ENCODE data around the gene SGSM2.

Gene SGSM2

DNA sequence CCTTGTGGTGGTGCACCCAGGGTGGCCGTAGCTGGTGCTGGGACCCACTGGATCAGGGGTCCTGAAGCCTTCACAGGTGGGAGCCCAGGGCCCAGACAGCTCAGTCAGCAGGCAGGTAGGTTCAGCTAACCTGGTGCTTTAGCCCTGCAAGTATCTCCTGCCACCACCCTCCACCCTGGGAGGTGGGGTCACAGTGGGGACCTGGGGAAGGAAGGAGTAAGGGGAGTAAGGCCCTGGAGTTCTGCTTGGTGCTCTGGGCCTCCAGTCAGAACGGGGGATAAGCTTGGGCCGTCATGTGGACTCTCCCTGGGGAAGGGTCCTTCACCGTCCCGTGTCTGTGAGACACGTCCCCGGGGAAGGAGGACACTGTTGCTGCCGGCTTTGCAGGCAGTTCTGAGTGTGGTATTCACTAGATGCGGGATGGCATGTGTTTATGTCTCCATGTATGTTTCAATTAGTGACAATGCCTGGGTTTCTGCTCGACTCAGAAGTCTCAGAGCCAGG lies 20.7 kb downstream of the SGSM2 start:
- TF ChIP-seq TAF1 (IDR thresholded peaks at IDR 0.05; ENCODE audit: borderline replicate concordance, insufficient read depth, low read length), result no peak
- TF ChIP-seq FOXP2 (optimal IDR thresholded peaks at IDR 0.05; ENCODE audit: borderline replicate concordance, extremely low read depth, extremely low read length, insufficient read depth), result no peak
- TF ChIP-seq SIN3A (IDR thresholded peaks at IDR 0.05; ENCODE audit: borderline replicate concordance, insufficient read depth, low read length), result no peak
- TF ChIP-seq, protein P1, sequence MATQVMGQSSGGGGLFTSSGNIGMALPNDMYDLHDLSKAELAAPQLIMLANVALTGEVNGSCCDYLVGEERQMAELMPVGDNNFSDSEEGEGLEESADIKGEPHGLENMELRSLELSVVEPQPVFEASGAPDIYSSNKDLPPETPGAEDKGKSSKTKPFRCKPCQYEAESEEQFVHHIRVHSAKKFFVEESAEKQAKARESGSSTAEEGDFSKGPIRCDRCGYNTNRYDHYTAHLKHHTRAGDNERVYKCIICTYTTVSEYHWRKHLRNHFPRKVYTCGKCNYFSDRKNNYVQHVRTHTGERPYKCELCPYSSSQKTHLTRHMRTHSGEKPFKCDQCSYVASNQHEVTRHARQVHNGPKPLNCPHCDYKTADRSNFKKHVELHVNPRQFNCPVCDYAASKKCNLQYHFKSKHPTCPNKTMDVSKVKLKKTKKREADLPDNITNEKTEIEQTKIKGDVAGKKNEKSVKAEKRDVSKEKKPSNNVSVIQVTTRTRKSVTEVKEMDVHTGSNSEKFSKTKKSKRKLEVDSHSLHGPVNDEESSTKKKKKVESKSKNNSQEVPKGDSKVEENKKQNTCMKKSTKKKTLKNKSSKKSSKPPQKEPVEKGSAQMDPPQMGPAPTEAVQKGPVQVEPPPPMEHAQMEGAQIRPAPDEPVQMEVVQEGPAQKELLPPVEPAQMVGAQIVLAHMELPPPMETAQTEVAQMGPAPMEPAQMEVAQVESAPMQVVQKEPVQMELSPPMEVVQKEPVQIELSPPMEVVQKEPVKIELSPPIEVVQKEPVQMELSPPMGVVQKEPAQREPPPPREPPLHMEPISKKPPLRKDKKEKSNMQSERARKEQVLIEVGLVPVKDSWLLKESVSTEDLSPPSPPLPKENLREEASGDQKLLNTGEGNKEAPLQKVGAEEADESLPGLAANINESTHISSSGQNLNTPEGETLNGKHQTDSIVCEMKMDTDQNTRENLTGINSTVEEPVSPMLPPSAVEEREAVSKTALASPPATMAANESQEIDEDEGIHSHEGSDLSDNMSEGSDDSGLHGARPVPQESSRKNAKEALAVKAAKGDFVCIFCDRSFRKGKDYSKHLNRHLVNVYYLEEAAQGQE (IDR thresholded peaks at IDR 0.05; ENCODE audit: insufficient read depth in 1 of 2, low read depth in 2 of 2, low read length in 2 of 2), result no peak
- TF ChIP-seq POLR2AphosphoS5 (IDR thresholded peaks at IDR 0.05; ENCODE audit: low read depth, low read length), result no peak

DNA sequence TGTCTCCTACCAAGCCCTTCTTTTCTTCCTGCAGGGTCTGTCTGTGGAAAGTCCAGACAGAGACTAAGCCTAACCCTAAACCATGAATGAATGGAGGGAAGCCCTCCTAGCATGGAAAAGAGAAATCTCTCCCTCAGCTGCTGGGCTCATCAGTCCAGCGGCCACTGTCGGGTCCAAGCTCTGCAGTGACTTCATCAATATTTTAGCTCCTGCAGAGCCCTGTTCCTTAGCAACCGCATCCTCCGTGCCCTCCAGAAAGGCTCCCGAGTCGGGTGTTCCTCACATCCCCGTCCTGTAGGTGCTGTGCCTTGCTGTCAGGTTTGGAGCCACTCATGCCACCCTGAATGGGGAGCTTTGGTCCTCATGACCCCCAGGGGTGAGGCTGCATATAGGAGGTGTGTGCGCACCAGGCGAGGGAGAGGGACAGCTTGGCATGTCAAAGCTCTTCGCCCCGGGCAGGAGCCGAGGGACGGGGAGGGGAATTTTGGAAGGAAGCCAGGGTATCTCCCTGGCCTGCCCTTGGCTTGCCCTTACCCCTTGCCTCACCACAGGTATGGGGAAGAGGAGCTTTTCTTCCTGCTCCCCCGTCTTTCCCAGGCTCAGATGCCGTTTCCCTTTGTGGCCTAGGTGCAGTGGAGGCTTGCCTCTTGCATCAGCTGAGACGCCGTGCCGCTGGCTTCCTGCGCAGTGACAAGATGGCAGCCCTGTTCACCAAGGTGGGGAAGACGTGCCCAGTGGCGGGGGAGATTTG lies 23.9 kb downstream of the SGSM2 start:
- TF ChIP-seq POLR2AphosphoS5 (IDR thresholded peaks at IDR 0.05; ENCODE audit: low read depth, low read length), result no peak
- TF ChIP-seq FOXP2 (optimal IDR thresholded peaks at IDR 0.05; ENCODE audit: borderline replicate concordance, extremely low read depth, extremely low read length, insufficient read depth), result no peak
- no peak for TF ChIP-seq SIN3A (IDR thresholded peaks at IDR 0.05; ENCODE audit: borderline replicate concordance, insufficient read depth, low read length)
- no peak for TF ChIP-seq TAF1 (IDR thresholded peaks at IDR 0.05; ENCODE audit: borderline replicate concordance, insufficient read depth, low read length)
- TF ChIP-seq, protein P1 (IDR thresholded peaks at IDR 0.05; ENCODE audit: insufficient read depth in 1 of 2, low read depth in 2 of 2, low read length in 2 of 2), result no peak

DNA sequence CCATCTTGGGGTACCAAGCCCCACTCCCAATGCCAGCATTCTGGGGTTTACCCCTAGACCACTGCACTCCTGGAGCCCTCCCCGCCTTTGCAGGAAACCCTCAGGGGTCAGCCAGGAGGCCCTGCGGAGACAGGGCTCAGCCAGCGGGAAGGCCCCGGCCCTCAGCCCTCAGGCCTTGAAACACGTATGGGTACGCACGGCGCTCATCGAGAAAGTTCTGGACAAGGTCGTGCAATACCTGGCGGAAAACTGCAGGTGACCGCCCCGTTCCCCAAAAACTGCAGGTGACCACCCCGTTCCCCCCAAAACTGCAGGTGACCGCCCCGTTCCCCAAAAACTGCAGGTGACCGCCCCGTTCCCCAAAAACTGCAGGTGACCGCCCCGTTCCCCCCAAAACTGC lies 24.7 kb downstream of the SGSM2 start:
- no peak for TF ChIP-seq FOXP2 (optimal IDR thresholded peaks at IDR 0.05; ENCODE audit: borderline replicate concordance, extremely low read depth, extremely low read length, insufficient read depth)
- TF ChIP-seq, protein P1 (IDR thresholded peaks at IDR 0.05; ENCODE audit: insufficient read depth in 1 of 2, low read depth in 2 of 2, low read length in 2 of 2), result no peak
- no peak for TF ChIP-seq TAF1 (IDR thresholded peaks at IDR 0.05; ENCODE audit: borderline replicate concordance, insufficient read depth, low read length)
- no peak for TF ChIP-seq SIN3A (IDR thresholded peaks at IDR 0.05; ENCODE audit: borderline replicate concordance, insufficient read depth, low read length)
- TF ChIP-seq POLR2AphosphoS5 (IDR thresholded peaks at IDR 0.05; ENCODE audit: low read depth, low read length), result no peak

DNA sequence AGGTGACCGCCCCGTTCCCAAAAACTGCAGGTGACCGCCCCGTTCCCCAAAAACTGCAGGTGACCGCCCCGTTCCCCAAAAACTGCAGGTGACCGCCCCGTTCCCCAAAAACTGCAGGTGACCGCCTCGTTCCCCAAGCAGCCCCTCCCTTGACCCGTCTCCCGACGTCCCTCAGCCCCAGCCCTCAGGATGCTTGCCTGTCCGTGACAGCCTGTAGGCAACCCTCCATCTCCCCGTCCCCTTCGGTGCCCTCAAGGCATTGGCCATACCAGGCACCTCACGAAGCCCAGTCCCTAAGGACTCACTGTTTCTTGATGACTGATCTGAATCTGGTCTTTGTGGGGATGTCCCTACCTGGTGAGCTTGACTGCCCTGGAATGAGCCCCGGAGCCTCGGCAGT lies 25.1 kb downstream of the SGSM2 start:
- TF ChIP-seq, protein P1 (IDR thresholded peaks at IDR 0.05; ENCODE audit: insufficient read depth in 1 of 2, low read depth in 2 of 2, low read length in 2 of 2), result no peak
- TF ChIP-seq POLR2AphosphoS5 (IDR thresholded peaks at IDR 0.05; ENCODE audit: low read depth, low read length) (no peak), TAF1 (IDR thresholded peaks at IDR 0.05; ENCODE audit: borderline replicate concordance, insufficient read depth, low read length) (no peak), SIN3A (IDR thresholded peaks at IDR 0.05; ENCODE audit: borderline replicate concordance, insufficient read depth, low read length) (no peak), FOXP2 (optimal IDR thresholded peaks at IDR 0.05; ENCODE audit: borderline replicate concordance, extremely low read depth, extremely low read length, insufficient read depth) (no peak)
